Measurements from ENCODE around the gene SP110.

The SP110 gene

DNA sequence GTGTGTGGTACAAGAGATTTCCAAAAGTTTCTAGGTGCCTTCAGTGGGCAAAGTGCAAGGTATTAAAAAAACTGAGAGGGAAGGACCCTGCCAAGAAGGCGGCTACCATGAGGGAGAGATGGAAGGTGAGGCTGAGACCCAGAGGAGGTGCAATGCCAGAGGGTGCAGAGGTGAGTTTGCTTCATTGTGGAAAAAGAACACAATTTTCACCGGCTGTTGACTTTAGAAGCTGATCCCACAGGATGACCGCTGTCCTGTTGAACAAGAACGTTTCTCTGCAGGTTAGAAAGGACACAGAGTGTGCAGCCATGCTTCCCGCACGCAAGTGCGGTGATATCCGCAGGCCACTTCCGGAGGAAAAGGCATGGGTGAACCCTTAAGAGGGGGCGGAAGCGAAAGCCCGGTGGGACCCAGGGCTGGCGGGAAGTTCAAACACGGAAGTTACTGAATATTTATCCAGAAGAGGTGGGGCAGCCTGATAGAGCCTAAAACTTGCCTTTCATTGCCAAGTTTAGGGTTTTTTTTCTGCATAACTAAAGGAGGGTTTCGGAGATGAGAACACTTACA, 16.6 kb downstream of the SP110 start:
- Histone ChIP-seq H3K4me1 (ENCODE audit: control insufficient read depth, insufficient read depth, low read length) (no peaks in the 10 kb centered on the region), H3K4me3 (ENCODE audit: low read depth, low read length) (no peak overlapping the region), H3K27ac (ENCODE audit: low read depth, low read length) (no peak overlapping the region), H3K27me3 (ENCODE audit: control insufficient read depth, insufficient read depth, low read length) (no peaks in the 10 kb centered on the region), H3K9me3 (ENCODE audit: control insufficient read depth, insufficient read depth, low read length) (no peaks in the 10 kb centered on the region), H3K36me3 (ENCODE audit: control insufficient read depth, insufficient read depth, low read length) (no peaks in the 10 kb centered on the region), H3K9ac (ENCODE audit: low read depth, low read length) (no peak overlapping the region)

GRCh38 chr2:230202430-230203109, 17.2 kb downstream of the SP110 start:
- H3K4me3 ChIP-seq (ENCODE audit: low read depth, low read length) = no peak overlapping the region
- no peaks in the 10 kb centered on the region for H3K9me3 ChIP-seq (ENCODE audit: control insufficient read depth, insufficient read depth, low read length)
- H3K27ac ChIP-seq (ENCODE audit: low read depth, low read length) = no peak overlapping the region
- H3K27me3 ChIP-seq (ENCODE audit: control insufficient read depth, insufficient read depth, low read length) = no peaks in the 10 kb centered on the region
- H3K4me1 ChIP-seq (ENCODE audit: control insufficient read depth, insufficient read depth, low read length) = no peaks in the 10 kb centered on the region
- no peaks in the 10 kb centered on the region for H3K36me3 ChIP-seq (ENCODE audit: control insufficient read depth, insufficient read depth, low read length)
- no peak overlapping the region for H3K9ac ChIP-seq (ENCODE audit: low read depth, low read length)

GRCh38 chr2:230184727-230185578, 34.8 kb downstream of the SP110 start:
- H3K36me3 ChIP-seq (ENCODE audit: control insufficient read depth, insufficient read depth, low read length) = no peaks in the 10 kb centered on the region

DNA sequence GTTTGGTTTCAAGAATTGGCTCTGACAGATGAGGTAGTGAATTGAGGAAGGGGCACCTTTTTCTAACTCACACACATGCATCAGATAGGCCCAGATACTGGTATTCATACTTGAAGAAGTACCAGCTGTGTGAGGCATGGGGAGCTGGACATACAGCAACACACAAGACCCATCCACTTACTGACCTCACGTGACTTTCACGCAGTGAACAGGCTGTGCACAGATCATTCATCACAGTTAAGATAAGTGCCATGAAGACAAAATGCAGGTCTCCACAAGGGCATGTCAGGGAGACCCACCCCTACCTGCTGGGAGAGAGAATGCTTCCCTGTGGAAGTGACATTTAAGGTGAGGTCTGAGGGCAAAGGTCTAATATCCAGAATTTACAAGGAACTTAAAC, 38.6 kb downstream of the SP110 start:
- Histone ChIP-seq H3K4me3 (ENCODE audit: low read depth, low read length) (no peak overlapping the region), H3K9me3 (ENCODE audit: control insufficient read depth, insufficient read depth, low read length) (no peaks in the 10 kb centered on the region), H3K4me1 (ENCODE audit: control insufficient read depth, insufficient read depth, low read length) (peaks cover 11% of the 10 kb centered on the region), H3K9ac (ENCODE audit: low read depth, low read length) (no peak overlapping the region), H3K36me3 (ENCODE audit: control insufficient read depth, insufficient read depth, low read length) (no peaks in the 10 kb centered on the region), H3K27me3 (ENCODE audit: control insufficient read depth, insufficient read depth, low read length) (no peaks in the 10 kb centered on the region), H3K27ac (ENCODE audit: low read depth, low read length) (no peak overlapping the region)

More at GRCh38 chr2:230184727-230185578, 34.8 kb downstream of the SP110 start:
- no peak overlapping the region for H3K4me3 ChIP-seq (ENCODE audit: low read depth, low read length)
- H3K9ac ChIP-seq (ENCODE audit: low read depth, low read length) = no peak overlapping the region
- no peaks in the 10 kb centered on the region; the same call in 1 of the 2 replicates for H3K4me1 ChIP-seq (ENCODE audit: control insufficient read depth, insufficient read depth, low read length)
- H3K9me3 ChIP-seq (ENCODE audit: control insufficient read depth, insufficient read depth, low read length) = no peaks in the 10 kb centered on the region
- no peak overlapping the region for H3K27ac ChIP-seq (ENCODE audit: low read depth, low read length)
- no peaks in the 10 kb centered on the region for H3K27me3 ChIP-seq (ENCODE audit: control insufficient read depth, insufficient read depth, low read length)

DNA sequence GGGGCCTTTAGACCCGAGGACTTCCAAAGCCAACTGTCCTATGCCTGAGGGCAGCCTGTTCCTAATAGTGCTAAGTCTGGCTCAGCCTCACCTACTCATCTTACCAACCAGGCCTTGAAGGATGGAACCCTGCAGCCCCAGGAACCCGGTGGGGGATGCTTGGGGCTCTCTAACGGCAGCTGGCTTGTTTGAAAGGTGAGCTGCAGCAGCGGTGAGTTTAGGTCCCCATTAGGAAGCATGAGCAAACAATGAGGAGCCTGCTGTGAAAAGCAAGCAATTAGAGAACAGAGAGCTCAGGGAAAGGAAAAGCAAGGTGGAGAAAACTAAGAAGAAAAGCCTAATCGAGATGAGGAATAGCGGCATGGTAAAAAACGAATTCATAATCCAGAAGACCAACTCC, 39.9 kb downstream of the SP110 start:
- no peak overlapping the region for H3K9ac ChIP-seq (ENCODE audit: low read depth, low read length)
- H3K4me1 ChIP-seq (ENCODE audit: control insufficient read depth, insufficient read depth, low read length) = peaks cover 11% of the 10 kb centered on the region
- H3K27me3 ChIP-seq (ENCODE audit: control insufficient read depth, insufficient read depth, low read length) = no peaks in the 10 kb centered on the region
- no peaks in the 10 kb centered on the region for H3K9me3 ChIP-seq (ENCODE audit: control insufficient read depth, insufficient read depth, low read length)
- H3K4me3 ChIP-seq (ENCODE audit: low read depth, low read length) = no peak overlapping the region
- H3K27ac ChIP-seq (ENCODE audit: low read depth, low read length) = no peak overlapping the region
- H3K36me3 ChIP-seq (ENCODE audit: control insufficient read depth, insufficient read depth, low read length) = no peaks in the 10 kb centered on the region

GRCh38 chr2:230178546-230179485, 41.0 kb downstream of the SP110 start:
- peak overlapping the region; percentile 40 for H3K27ac ChIP-seq (ENCODE audit: low read depth, low read length)
- H3K36me3 ChIP-seq (ENCODE audit: control insufficient read depth, insufficient read depth, low read length) = no peaks in the 10 kb centered on the region
- no peak overlapping the region for H3K4me3 ChIP-seq (ENCODE audit: low read depth, low read length)
- H3K9ac ChIP-seq (ENCODE audit: low read depth, low read length) = no peak overlapping the region
- no peaks in the 10 kb centered on the region for H3K27me3 ChIP-seq (ENCODE audit: control insufficient read depth, insufficient read depth, low read length)
- H3K4me1 ChIP-seq (ENCODE audit: control insufficient read depth, insufficient read depth, low read length) = peaks cover 11% of the 10 kb centered on the region
- H3K9me3 ChIP-seq (ENCODE audit: control insufficient read depth, insufficient read depth, low read length) = no peaks in the 10 kb centered on the region

DNA sequence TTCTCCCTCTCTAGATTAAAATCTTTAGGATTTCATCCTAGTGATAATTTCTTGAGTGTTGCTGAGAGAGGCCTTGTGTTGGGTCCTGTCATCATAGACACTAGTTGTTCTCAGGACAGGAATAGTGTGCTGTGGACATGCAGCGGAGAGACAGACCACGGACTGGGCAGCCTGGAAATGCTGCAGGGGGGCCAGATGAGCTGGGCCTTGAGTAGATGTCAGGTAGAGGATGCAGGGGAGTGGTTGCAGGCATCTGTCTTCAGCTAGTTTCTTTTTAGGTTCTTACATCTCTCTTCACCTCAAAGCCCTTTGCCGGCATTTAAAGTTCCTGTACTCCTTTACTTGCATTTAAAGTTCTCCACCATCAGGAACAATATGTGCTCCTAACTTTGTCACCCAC, 42.8 kb downstream of the SP110 start:
- Histone ChIP-seq H3K4me1 (ENCODE audit: control insufficient read depth, insufficient read depth, low read length) (peaks cover 11% of the 10 kb centered on the region), H3K27ac (ENCODE audit: low read depth, low read length) (no peak overlapping the region), H3K27me3 (ENCODE audit: control insufficient read depth, insufficient read depth, low read length) (no peaks in the 10 kb centered on the region), H3K36me3 (ENCODE audit: control insufficient read depth, insufficient read depth, low read length) (no peaks in the 10 kb centered on the region), H3K9ac (ENCODE audit: low read depth, low read length) (no peak overlapping the region), H3K4me3 (ENCODE audit: low read depth, low read length) (no peak overlapping the region), H3K9me3 (ENCODE audit: control insufficient read depth, insufficient read depth, low read length) (no peaks in the 10 kb centered on the region)

GRCh38 chr2:230174466-230174865, 45.3 kb downstream of the SP110 start:
- Histone ChIP-seq H3K4me3 (ENCODE audit: low read depth, low read length) (no peak overlapping the region), H3K36me3 (ENCODE audit: control insufficient read depth, insufficient read depth, low read length) (no peaks in the 10 kb centered on the region), H3K27ac (ENCODE audit: low read depth, low read length) (no peak overlapping the region), H3K4me1 (ENCODE audit: control insufficient read depth, insufficient read depth, low read length) (peaks cover 9% of the 10 kb centered on the region), H3K9me3 (ENCODE audit: control insufficient read depth, insufficient read depth, low read length) (no peaks in the 10 kb centered on the region), H3K27me3 (ENCODE audit: control insufficient read depth, insufficient read depth, low read length) (no peaks in the 10 kb centered on the region), H3K9ac (ENCODE audit: low read depth, low read length) (no peak overlapping the region)

DNA sequence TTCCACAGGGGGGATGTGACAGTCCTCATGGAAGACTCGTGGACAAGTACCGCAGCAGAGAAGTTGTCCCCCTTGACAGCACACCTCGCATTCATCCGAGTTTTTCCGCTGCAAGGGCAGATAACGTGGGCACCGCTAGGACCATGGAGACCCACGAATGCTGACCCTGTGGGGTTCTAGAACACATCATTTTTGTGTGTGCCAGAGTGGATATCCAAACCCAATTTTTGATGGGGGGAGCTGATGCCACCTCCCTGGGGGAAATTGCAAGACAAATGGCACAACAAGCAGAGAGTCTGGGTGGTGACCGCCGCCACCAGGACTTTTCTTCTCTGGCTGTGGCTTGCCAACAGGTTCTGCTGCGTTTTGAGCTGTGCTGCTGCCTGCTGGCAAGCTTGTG, 46.9 kb downstream of the SP110 start:
- no peaks in the 10 kb centered on the region for H3K36me3 ChIP-seq (ENCODE audit: control insufficient read depth, insufficient read depth, low read length)
- no peaks in the 10 kb centered on the region for H3K9me3 ChIP-seq (ENCODE audit: control insufficient read depth, insufficient read depth, low read length)
- H3K27ac ChIP-seq (ENCODE audit: low read depth, low read length) = no peak overlapping the region
- H3K9ac ChIP-seq (ENCODE audit: low read depth, low read length) = no peak overlapping the region
- no peak overlapping the region for H3K4me3 ChIP-seq (ENCODE audit: low read depth, low read length)
- no peaks in the 10 kb centered on the region for H3K27me3 ChIP-seq (ENCODE audit: control insufficient read depth, insufficient read depth, low read length)
- no peaks in the 10 kb centered on the region for H3K4me1 ChIP-seq (ENCODE audit: control insufficient read depth, insufficient read depth, low read length)

- Histone ChIP-seq H3K4me1 (ENCODE audit: control insufficient read depth, insufficient read depth, low read length) (no peaks in the 10 kb centered on the region), H3K36me3 (ENCODE audit: control insufficient read depth, insufficient read depth, low read length) (no peaks in the 10 kb centered on the region), H3K27me3 (ENCODE audit: control insufficient read depth, insufficient read depth, low read length) (no peaks in the 10 kb centered on the region)
Observed at GRCh38 chr2:230172156-230172555, 47.6 kb downstream of the SP110 start.

More at GRCh38 chr2:230172156-230172555, 47.6 kb downstream of the SP110 start:
- no peak overlapping the region for H3K9ac ChIP-seq (ENCODE audit: low read depth, low read length)
- H3K9me3 ChIP-seq (ENCODE audit: control insufficient read depth, insufficient read depth, low read length) = no peaks in the 10 kb centered on the region
- H3K27ac ChIP-seq (ENCODE audit: low read depth, low read length) = no peak overlapping the region
- H3K4me3 ChIP-seq (ENCODE audit: low read depth, low read length) = no peak overlapping the region
